GM10266 (cell line): ENCODE measurements around the gene FAF2.

Source experiments
- DNase-seq: peaks from one replicate; pipeline ENCODE4 v3.0.0; 2012; ENCODE audit errors: extremely low spot score
- CTCF ChIP-seq: IDR thresholded peaks from 2 replicates; pipeline ENCODE4 v1.5.1; 2012; ENCODE audit warnings: mild to moderate bottlenecking, low read depth; ENCODE audit not compliant: control insufficient read depth, insufficient read depth; ENCODE audit errors: missing control alignments

FAF2 gene

GRCh38 chr5:176447978-176448608 is at the start of gene FAF2:
Gene FAF2, plus strand, starts transcription at chr5:176448385. Its CDS starts 23 bp downstream, at chr5:176448408.
- TF ChIP-seq CTCF = peak; percentile 93
- peak; percentile 98 for DNase-seq

GRCh38 chr5:176400382-176401156 is 47.6 kb upstream of the FAF2 start:
- no peak for TF ChIP-seq CTCF
- no peak for DNase-seq

- no peak for TF ChIP-seq CTCF
These were observed 46.6 kb upstream of the FAF2 start for GRCh38 chr5:176401281-176402205.

GRCh38 chr5:176405656-176406435 is 42.3 kb upstream of the FAF2 start:
- TF ChIP-seq CTCF = no peak
- DNase-seq = no peak

More at GRCh38 chr5:176401281-176402205, 46.6 kb upstream of the FAF2 start:
- DNase-seq = no peak

- TF ChIP-seq CTCF = no peak
These were observed 41.6 kb upstream of the FAF2 start for GRCh38 chr5:176406436-176407052.

More at GRCh38 chr5:176406436-176407052, 41.6 kb upstream of the FAF2 start:
- no peak for DNase-seq
